ENCODE results near the gene OR6V1. TPM values are rescaled to one million over a fixed set of nuclear protein-coding genes. Genes with fewer than 3 reads are reported as not detected.

Gene OR6V1
- total RNA-seq, 2 experiments from 2014 or later, result not detected

- intact Hi-C loops (cut with micrococcal nuclease), result loop anchor here (1.0 kb wide), 1 partner anchor 207 kb away; no protein-coding TSS in a partner anchor
- POLR2A ChIA-PET, result interaction anchor here (0.7 kb wide), 2 partner anchors 15 to 357 kb away, joined by 3 read pairs; no protein-coding TSS in a partner anchor
- no peaks in the 10 kb centered on the region for H3K36me3 Mint-ChIP-seq (ENCODE audit: low read depth)
- peak; percentile 89 for DNase-seq
- H3K4me3 Mint-ChIP-seq, result no peak overlapping the region
- peak; percentile 92 for TF ChIP-seq CTCF (IDR thresholded peaks at IDR 0.05)
- no peaks in the 10 kb centered on the region for H3K9me3 Mint-ChIP-seq
- H3K27ac Mint-ChIP-seq, result no peak overlapping the region
- peaks cover 5% of the 10 kb centered on the region for H3K27me3 Mint-ChIP-seq
- CTCF ChIA-PET, result interaction anchor here (0.6 to 15.9 kb wide), 12 partner anchors 9 to 232 kb away, joined by 3 to 380 read pairs (median 4); partner anchors contain the start of gene TAS2R40
- ATAC-seq, result peak; percentile 98
- peaks cover 5% of the 10 kb centered on the region for H3K4me1 Mint-ChIP-seq (ENCODE audit: low read depth)
These were observed 43.9 kb upstream of the OR6V1 start for GRCh38 chr7:143008007-143008901.

- no peaks in the 10 kb centered on the region for H3K9me3 Mint-ChIP-seq
- TF ChIP-seq CTCF (IDR thresholded peaks at IDR 0.05), result no peak
- H3K4me1 Mint-ChIP-seq (ENCODE audit: low read depth), result peaks cover 4% of the 10 kb centered on the region
- ChIA-PET POLR2A (no interaction called here), CTCF (interaction anchor here (0.6 to 3.9 kb wide), 5 partner anchors 10 to 208 kb away, joined by 3 to 42 read pairs (median 4); no protein-coding TSS in a partner anchor)
- H3K36me3 Mint-ChIP-seq (ENCODE audit: low read depth), result no peaks in the 10 kb centered on the region
- ATAC-seq (no peak), DNase-seq (no peak)
- intact Hi-C loops (cut with micrococcal nuclease), result no loop called here
- no peak overlapping the region for H3K27ac Mint-ChIP-seq
- no peak overlapping the region for H3K4me3 Mint-ChIP-seq
- peaks cover 12% of the 10 kb centered on the region for H3K27me3 Mint-ChIP-seq
These were observed 40.1 kb upstream of the OR6V1 start for GRCh38 chr7:143012001-143012400.

GRCh38 chr7:143012409-143012808 is 39.7 kb upstream of the OR6V1 start:
- ChIA-PET POLR2A (no interaction called here), CTCF (interaction anchor here (0.7 to 3.9 kb wide), 4 partner anchors 10 to 207 kb away, joined by 3 to 42 read pairs (median 9); no protein-coding TSS in a partner anchor)
- ATAC-seq (no peak), DNase-seq (no peak)
- H3K27me3 Mint-ChIP-seq, result peaks cover 12% of the 10 kb centered on the region
- intact Hi-C loops (cut with micrococcal nuclease), result no loop called here
- H3K27ac Mint-ChIP-seq, result no peak overlapping the region
- peaks cover 4% of the 10 kb centered on the region for H3K4me1 Mint-ChIP-seq (ENCODE audit: low read depth)
- no peaks in the 10 kb centered on the region for H3K36me3 Mint-ChIP-seq (ENCODE audit: low read depth)
- no peak overlapping the region for H3K4me3 Mint-ChIP-seq
- H3K9me3 Mint-ChIP-seq, result no peaks in the 10 kb centered on the region
- TF ChIP-seq CTCF (IDR thresholded peaks at IDR 0.05), result no peak

GRCh38 chr7:143013473-143013872 is 38.7 kb upstream of the OR6V1 start:
- H3K4me1 Mint-ChIP-seq (ENCODE audit: low read depth), result no peaks in the 10 kb centered on the region
- intact Hi-C loops (cut with micrococcal nuclease), result no loop called here
- TF ChIP-seq CTCF (IDR thresholded peaks at IDR 0.05), result no peak
- ChIA-PET CTCF (interaction anchor here (1.0 to 3.9 kb wide), 4 partner anchors 11 to 405 kb away, joined by 3 to 42 read pairs (median 4); no protein-coding TSS in a partner anchor), POLR2A (interaction anchor here (0.8 kb wide), 1 partner anchor 10 kb away, joined by 3 read pairs; no protein-coding TSS in a partner anchor)
- no peaks in the 10 kb centered on the region for H3K9me3 Mint-ChIP-seq
- no peak overlapping the region for H3K4me3 Mint-ChIP-seq
- DNase-seq (no peak), ATAC-seq (no peak)
- no peaks in the 10 kb centered on the region for H3K36me3 Mint-ChIP-seq (ENCODE audit: low read depth)
- H3K27me3 Mint-ChIP-seq, result peaks cover 9% of the 10 kb centered on the region
- H3K27ac Mint-ChIP-seq, result no peak overlapping the region

- no peak overlapping the region for H3K27ac Mint-ChIP-seq
- ChIA-PET POLR2A (interaction anchor here (0.8 kb wide), 1 partner anchor 10 kb away, joined by 3 read pairs; no protein-coding TSS in a partner anchor), CTCF (interaction anchor here (1.0 to 3.9 kb wide), 4 partner anchors 11 to 405 kb away, joined by 3 to 42 read pairs (median 4); no protein-coding TSS in a partner anchor)
- TF ChIP-seq CTCF (IDR thresholded peaks at IDR 0.05), result no peak
- H3K36me3 Mint-ChIP-seq (ENCODE audit: low read depth), result no peaks in the 10 kb centered on the region
- DNase-seq (no peak), ATAC-seq (no peak)
- H3K4me1 Mint-ChIP-seq (ENCODE audit: low read depth), result peaks cover 2% of the 10 kb centered on the region
- no peaks in the 10 kb centered on the region for H3K9me3 Mint-ChIP-seq
- intact Hi-C loops (cut with micrococcal nuclease), result no loop called here
- no peak overlapping the region for H3K4me3 Mint-ChIP-seq
- peaks cover 9% of the 10 kb centered on the region for H3K27me3 Mint-ChIP-seq
These were observed 38.2 kb upstream of the OR6V1 start for GRCh38 chr7:143013893-143014292.
